ENCODE results near the gene SLC25A42. TPM values are rescaled to one million over a fixed set of nuclear protein-coding genes. Genes with fewer than 3 reads are reported as not detected.

The SLC25A42 gene
- total RNA-seq, 1 experiment from 2014 or later, result 8.1 TPM

DNA sequence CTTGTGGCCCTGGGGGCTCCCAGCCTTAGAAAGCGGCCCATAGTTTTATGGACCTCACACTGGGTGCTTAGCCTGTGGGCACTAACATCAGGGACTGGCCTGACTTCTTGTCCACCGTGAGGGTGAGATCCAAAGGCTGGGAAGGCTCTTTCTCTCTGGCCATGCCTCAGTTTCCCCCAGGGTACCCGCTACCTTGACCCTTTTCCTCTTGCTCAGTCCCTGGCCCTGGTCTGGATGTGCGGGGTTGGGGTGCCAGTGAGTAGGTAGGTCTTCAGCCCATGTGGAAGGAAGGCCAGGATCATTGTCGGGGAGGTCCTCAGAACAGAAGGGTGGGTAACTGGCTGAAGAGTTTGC, 76.1 kb downstream of the SLC25A42 start (continued):
- no peak for TF ChIP-seq ELF4 (CRISPR knock-in tag; IDR thresholded peaks at IDR 0.05; ENCODE audit: low read depth)
- TF ChIP-seq, protein P1, sequence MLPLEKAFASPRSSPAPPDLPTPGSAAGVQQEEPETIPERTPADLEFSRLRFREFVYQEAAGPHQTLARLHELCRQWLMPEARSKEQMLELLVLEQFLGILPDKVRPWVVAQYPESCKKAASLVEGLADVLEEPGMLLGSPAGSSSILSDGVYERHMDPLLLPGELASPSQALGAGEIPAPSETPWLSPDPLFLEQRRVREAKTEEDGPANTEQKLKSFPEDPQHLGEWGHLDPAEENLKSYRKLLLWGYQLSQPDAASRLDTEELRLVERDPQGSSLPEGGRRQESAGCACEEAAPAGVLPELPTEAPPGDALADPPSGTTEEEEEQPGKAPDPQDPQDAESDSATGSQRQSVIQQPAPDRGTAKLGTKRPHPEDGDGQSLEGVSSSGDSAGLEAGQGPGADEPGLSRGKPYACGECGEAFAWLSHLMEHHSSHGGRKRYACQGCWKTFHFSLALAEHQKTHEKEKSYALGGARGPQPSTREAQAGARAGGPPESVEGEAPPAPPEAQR (CRISPR knock-in tag; IDR thresholded peaks at IDR 0.05), result no peak
- TF ChIP-seq, protein P2, sequence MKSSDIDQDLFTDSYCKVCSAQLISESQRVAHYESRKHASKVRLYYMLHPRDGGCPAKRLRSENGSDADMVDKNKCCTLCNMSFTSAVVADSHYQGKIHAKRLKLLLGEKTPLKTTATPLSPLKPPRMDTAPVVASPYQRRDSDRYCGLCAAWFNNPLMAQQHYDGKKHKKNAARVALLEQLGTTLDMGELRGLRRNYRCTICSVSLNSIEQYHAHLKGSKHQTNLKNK (CRISPR knock-in tag; IDR thresholded peaks at IDR 0.05), result no peak
- TF ChIP-seq, protein P3, sequence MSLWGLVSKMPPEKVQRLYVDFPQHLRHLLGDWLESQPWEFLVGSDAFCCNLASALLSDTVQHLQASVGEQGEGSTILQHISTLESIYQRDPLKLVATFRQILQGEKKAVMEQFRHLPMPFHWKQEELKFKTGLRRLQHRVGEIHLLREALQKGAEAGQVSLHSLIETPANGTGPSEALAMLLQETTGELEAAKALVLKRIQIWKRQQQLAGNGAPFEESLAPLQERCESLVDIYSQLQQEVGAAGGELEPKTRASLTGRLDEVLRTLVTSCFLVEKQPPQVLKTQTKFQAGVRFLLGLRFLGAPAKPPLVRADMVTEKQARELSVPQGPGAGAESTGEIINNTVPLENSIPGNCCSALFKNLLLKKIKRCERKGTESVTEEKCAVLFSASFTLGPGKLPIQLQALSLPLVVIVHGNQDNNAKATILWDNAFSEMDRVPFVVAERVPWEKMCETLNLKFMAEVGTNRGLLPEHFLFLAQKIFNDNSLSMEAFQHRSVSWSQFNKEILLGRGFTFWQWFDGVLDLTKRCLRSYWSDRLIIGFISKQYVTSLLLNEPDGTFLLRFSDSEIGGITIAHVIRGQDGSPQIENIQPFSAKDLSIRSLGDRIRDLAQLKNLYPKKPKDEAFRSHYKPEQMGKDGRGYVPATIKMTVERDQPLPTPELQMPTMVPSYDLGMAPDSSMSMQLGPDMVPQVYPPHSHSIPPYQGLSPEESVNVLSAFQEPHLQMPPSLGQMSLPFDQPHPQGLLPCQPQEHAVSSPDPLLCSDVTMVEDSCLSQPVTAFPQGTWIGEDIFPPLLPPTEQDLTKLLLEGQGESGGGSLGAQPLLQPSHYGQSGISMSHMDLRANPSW (CRISPR knock-in tag; conservative IDR thresholded peaks at IDR 0.05; ENCODE audit: low read depth), result no peak
- TF ChIP-seq, protein P4, sequence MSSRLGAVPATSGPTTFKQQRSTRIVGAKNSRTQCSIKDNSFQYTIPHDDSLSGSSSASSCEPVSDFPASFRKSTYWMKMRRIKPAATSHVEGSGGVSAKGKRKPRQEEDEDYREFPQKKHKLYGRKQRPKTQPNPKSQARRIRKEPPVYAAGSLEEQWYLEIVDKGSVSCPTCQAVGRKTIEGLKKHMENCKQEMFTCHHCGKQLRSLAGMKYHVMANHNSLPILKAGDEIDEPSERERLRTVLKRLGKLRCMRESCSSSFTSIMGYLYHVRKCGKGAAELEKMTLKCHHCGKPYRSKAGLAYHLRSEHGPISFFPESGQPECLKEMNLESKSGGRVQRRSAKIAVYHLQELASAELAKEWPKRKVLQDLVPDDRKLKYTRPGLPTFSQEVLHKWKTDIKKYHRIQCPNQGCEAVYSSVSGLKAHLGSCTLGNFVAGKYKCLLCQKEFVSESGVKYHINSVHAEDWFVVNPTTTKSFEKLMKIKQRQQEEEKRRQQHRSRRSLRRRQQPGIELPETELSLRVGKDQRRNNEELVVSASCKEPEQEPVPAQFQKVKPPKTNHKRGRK (CRISPR knock-in tag; IDR thresholded peaks at IDR 0.05; ENCODE audit: borderline replicate concordance), result no peak
- no peak for TF ChIP-seq ZBTB21 (CRISPR knock-in tag; IDR thresholded peaks at IDR 0.05; ENCODE audit: borderline replicate concordance)
- TF ChIP-seq, protein P5, sequence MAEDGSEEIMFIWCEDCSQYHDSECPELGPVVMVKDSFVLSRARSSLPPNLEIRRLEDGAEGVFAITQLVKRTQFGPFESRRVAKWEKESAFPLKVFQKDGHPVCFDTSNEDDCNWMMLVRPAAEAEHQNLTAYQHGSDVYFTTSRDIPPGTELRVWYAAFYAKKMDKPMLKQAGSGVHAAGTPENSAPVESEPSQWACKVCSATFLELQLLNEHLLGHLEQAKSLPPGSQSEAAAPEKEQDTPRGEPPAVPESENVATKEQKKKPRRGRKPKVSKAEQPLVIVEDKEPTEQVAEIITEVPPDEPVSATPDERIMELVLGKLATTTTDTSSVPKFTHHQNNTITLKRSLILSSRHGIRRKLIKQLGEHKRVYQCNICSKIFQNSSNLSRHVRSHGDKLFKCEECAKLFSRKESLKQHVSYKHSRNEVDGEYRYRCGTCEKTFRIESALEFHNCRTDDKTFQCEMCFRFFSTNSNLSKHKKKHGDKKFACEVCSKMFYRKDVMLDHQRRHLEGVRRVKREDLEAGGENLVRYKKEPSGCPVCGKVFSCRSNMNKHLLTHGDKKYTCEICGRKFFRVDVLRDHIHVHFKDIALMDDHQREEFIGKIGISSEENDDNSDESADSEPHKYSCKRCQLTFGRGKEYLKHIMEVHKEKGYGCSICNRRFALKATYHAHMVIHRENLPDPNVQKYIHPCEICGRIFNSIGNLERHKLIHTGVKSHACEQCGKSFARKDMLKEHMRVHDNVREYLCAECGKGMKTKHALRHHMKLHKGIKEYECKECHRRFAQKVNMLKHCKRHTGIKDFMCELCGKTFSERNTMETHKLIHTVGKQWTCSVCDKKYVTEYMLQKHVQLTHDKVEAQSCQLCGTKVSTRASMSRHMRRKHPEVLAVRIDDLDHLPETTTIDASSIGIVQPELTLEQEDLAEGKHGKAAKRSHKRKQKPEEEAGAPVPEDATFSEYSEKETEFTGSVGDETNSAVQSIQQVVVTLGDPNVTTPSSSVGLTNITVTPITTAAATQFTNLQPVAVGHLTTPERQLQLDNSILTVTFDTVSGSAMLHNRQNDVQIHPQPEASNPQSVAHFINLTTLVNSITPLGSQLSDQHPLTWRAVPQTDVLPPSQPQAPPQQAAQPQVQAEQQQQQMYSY (CRISPR knock-in tag; IDR thresholded peaks at IDR 0.05), result no peak
- no peak for TF ChIP-seq ZNF263 (CRISPR knock-in tag; IDR thresholded peaks at IDR 0.05; ENCODE audit: low read depth)
- no peak for TF ChIP-seq OVOL2 (CRISPR knock-in tag; IDR thresholded peaks at IDR 0.05; ENCODE audit: borderline replicate concordance)
- TF ChIP-seq, protein P6, sequence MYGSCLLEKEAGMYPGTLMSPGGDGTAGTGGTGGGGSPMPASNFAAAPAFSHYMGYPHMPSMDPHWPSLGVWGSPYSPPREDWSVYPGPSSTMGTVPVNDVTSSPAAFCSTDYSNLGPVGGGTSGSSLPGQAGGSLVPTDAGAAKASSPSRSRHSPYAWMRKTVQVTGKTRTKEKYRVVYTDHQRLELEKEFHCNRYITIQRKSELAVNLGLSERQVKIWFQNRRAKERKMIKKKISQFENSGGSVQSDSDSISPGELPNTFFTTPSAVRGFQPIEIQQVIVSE (CRISPR knock-in tag; IDR thresholded peaks at IDR 0.05; ENCODE audit: borderline replicate concordance), result no peak
- TF ChIP-seq ZNF138 (CRISPR knock-in tag; conservative IDR thresholded peaks at IDR 0.05), result no peak
- TF ChIP-seq, protein P7, sequence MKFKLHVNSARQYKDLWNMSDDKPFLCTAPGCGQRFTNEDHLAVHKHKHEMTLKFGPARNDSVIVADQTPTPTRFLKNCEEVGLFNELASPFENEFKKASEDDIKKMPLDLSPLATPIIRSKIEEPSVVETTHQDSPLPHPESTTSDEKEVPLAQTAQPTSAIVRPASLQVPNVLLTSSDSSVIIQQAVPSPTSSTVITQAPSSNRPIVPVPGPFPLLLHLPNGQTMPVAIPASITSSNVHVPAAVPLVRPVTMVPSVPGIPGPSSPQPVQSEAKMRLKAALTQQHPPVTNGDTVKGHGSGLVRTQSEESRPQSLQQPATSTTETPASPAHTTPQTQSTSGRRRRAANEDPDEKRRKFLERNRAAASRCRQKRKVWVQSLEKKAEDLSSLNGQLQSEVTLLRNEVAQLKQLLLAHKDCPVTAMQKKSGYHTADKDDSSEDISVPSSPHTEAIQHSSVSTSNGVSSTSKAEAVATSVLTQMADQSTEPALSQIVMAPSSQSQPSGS (CRISPR knock-in tag; IDR thresholded peaks at IDR 0.05; ENCODE audit: borderline replicate concordance, low read depth), result no peak

DNA sequence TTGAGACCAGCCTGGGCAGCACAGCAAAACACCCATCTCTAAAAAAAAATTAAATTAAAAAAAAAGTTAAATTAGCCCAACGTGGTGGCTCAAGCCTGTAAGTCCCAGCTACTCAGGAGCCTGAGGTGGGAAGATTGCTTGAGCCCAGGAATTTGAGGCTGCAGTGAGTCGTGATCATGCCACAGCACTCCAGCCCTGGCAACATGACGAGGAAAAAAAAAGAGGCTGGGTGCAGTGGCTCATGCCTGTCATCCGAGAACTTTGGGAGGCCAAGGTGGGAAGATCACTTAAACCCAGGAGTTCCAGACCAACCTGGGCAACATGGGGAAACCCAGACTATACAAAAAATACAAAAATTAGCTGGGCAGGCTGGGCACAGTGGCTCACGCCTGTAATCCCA, 76.7 kb downstream of the SLC25A42 start:
- Mint-ChIP-seq H3K9me3 (0 out of 2 replicates have a peak, but pooled peaks cover 4% of the 10 kb centered on the region), H3K36me3 (no peaks in the 10 kb centered on the region), H3K27ac (no peak overlapping the region), H3K27me3 (ENCODE audit: low read depth) (peaks cover 55% of the 10 kb centered on the region), H3K4me3 (no peak overlapping the region), H3K4me1 (peaks cover 14% of the 10 kb centered on the region)
- TF ChIP-seq HMGA2 (CRISPR knock-in tag; IDR thresholded peaks at IDR 0.05), result no peak
- ATAC-seq (no peak), DNase-seq (ENCODE audit: low spot score) (no peak)
- CTCF ChIA-PET, result interaction anchor here (0.8 to 1.9 kb wide), 5 partner anchors 19 to 85 kb away, joined by 3 to 4 read pairs (median 3); partner anchors contain the start of gene SLC25A42
- POLR2A ChIA-PET, result no interaction called here
